ENCODE results near the gene OAS2.

The OAS2 gene

GRCh38 chr12:113058553-113058952, 80.2 kb downstream of the OAS2 start:
- Histone ChIP-seq H3K27ac (no peak overlapping the region), H3K27me3 (ENCODE audit: insufficient read depth, low read depth, severe bottlenecking) (no peaks in the 10 kb centered on the region), H3K9me3 (ENCODE audit: severe bottlenecking) (no peaks in the 10 kb centered on the region), H3K36me3 (peaks cover 22% of the 10 kb centered on the region), H3K4me3 (ENCODE audit: low read depth, low read length) (no peak overlapping the region)
- TF ChIP-seq CTCF (IDR thresholded peaks at IDR 0.05; ENCODE audit: low read depth, low read length), result no peak
- no peak for DNase-seq

- peaks cover 22% of the 10 kb centered on the region for H3K36me3 ChIP-seq
Observed at GRCh38 chr12:113059071-113059595, 80.8 kb downstream of the OAS2 start.

GRCh38 chr12:113060336-113060960, 82.1 kb downstream of the OAS2 start:
- no peak for TF ChIP-seq CTCF (IDR thresholded peaks at IDR 0.05; ENCODE audit: low read depth, low read length)
- no peaks in the 10 kb centered on the region for H3K27me3 ChIP-seq (ENCODE audit: insufficient read depth, low read depth, severe bottlenecking)
- peaks cover 22% of the 10 kb centered on the region for H3K36me3 ChIP-seq
- no peak overlapping the region for H3K4me3 ChIP-seq (ENCODE audit: low read depth, low read length)
- H3K9me3 ChIP-seq (ENCODE audit: severe bottlenecking), result no peaks in the 10 kb centered on the region
- no peak for DNase-seq
- H3K27ac ChIP-seq, result no peak overlapping the region

More at GRCh38 chr12:113059071-113059595, 80.8 kb downstream of the OAS2 start:
- Histone ChIP-seq H3K9me3 (ENCODE audit: severe bottlenecking) (no peaks in the 10 kb centered on the region), H3K27me3 (ENCODE audit: insufficient read depth, low read depth, severe bottlenecking) (no peaks in the 10 kb centered on the region), H3K27ac (no peak overlapping the region), H3K4me3 (ENCODE audit: low read depth, low read length) (no peak overlapping the region)
- TF ChIP-seq CTCF (IDR thresholded peaks at IDR 0.05; ENCODE audit: low read depth, low read length), result no peak
- no peak for DNase-seq

GRCh38 chr12:113061061-113061694, 82.9 kb downstream of the OAS2 start:
- Histone ChIP-seq H3K27ac (no peak overlapping the region), H3K9me3 (ENCODE audit: severe bottlenecking) (no peaks in the 10 kb centered on the region), H3K4me3 (ENCODE audit: low read depth, low read length) (no peak overlapping the region), H3K27me3 (ENCODE audit: insufficient read depth, low read depth, severe bottlenecking) (no peaks in the 10 kb centered on the region), H3K36me3 (peaks cover 22% of the 10 kb centered on the region)
- no peak for DNase-seq
- no peak for TF ChIP-seq CTCF (IDR thresholded peaks at IDR 0.05; ENCODE audit: low read depth, low read length)
